ENCODE measurements around the gene LRRC51. TPM values are rescaled to one million over a fixed set of nuclear protein-coding genes. Genes with fewer than 3 reads are reported as not detected.

The LRRC51 gene
- total and polyA plus RNA-seq, 2 donors (not counting 1 experiment from before 2014, with no cell fraction given), result 1.4 to 7.7 TPM

- WGBS (ENCODE audit: insufficient coverage), result 80% methylated on average over 1 of the region's 3 CpGs
- CTCF ChIA-PET, result interaction anchor here (1.5 to 16.4 kb wide), 2 partner anchors 11 to 56 kb away, joined by 10 to 292 read pairs; no protein-coding TSS in a partner anchor
- Histone ChIP-seq H3K9ac (ENCODE audit: low read length) (no peak overlapping the region), H3K27me3 (replicated peaks in 1 of 4; ENCODE audit: control extremely low read depth in 1 of 4, control insufficient read depth in 3 of 4, insufficient read depth in 4 of 4, low read length in 3 of 4) (no peaks in the 10 kb centered on the region), H4K20me1 (ENCODE audit: control insufficient read depth, insufficient read depth, low read length, poor library complexity, severe bottlenecking) (peaks cover 34% of the 10 kb centered on the region), H2AFZ (ENCODE audit: insufficient read depth, low read depth, low read length, poor library complexity, severe bottlenecking) (no peak overlapping the region), H3K36me3 (replicated peaks in 1 of 2; ENCODE audit: control extremely low read depth in 1 of 2, control insufficient read depth in 1 of 2, extremely low read depth in 1 of 2, insufficient read depth in 2 of 2, low read length in 1 of 2) (peaks cover 3 to 43% of the 10 kb centered on the region in 2 experiments), H3K27ac (ENCODE audit: low read length in 2 of 2) (peak overlapping the region; percentile 4 to 35), H3K4me2 (replicated peaks; ENCODE audit: low read depth, low read length, poor library complexity, severe bottlenecking) (peak overlapping the region; percentile 24), H3K79me2 (ENCODE audit: control insufficient read depth, insufficient read depth, low read length) (peaks cover 94% of the 10 kb centered on the region), H3K9me3 (ENCODE audit: control extremely low read depth in 1 of 3, control insufficient read depth in 2 of 3, insufficient read depth in 1 of 3, low read length in 2 of 3) (no peaks in the 10 kb centered on the region), H3K4me3 (ENCODE audit: control extremely low read depth in 1 of 5, extremely low read depth in 1 of 5, insufficient read depth in 1 of 5, low read depth in 2 of 5, low read length in 4 of 5) (no peak overlapping the region), H3K4me1 (ENCODE audit: control insufficient read depth in 2 of 2, insufficient read depth in 2 of 2, low read length in 2 of 2) (peaks cover 33 to 42% of the 10 kb centered on the region in 2 donors)
- no peaks in the 10 kb centered on the region for H3K27me3 Mint-ChIP-seq
- peak overlapping the region; percentile 12 for H3K4me3 Mint-ChIP-seq
- no peak for TF ChIP-seq CTCF (IDR thresholded peaks at IDR 0.05)
- no peak for TF ChIP-seq EZH2 (IDR thresholded peaks at IDR 0.05; ENCODE audit: borderline replicate concordance, insufficient read depth, low read depth, low read length, poor library complexity, severe bottlenecking)
- DNase-seq (no peak), ATAC-seq (ENCODE audit: low read depth) (no peak)
- H3K4me1 Mint-ChIP-seq, result peaks cover 27% of the 10 kb centered on the region
- intact Hi-C loops (cut with micrococcal nuclease), result no loop called here
- POLR2A ChIA-PET, result no interaction called here
- H3K27ac Mint-ChIP-seq, result peak overlapping the region; percentile 23
- H3K9me3 Mint-ChIP-seq (ENCODE audit: insufficient read depth), result no peaks in the 10 kb centered on the region
Measured at GRCh38 chr11:72036687-72037086, 44.0 kb upstream of the LRRC51 start.

- 3% methylated on average over 4 of the region's 4 CpGs for WGBS (ENCODE audit: insufficient coverage)
- POLR2A ChIA-PET, result no interaction called here
- peak overlapping the region; percentile 94 for H3K9ac ChIP-seq (ENCODE audit: low read length)
Measured at GRCh38 chr11:72037554-72038311, 42.9 kb upstream of the LRRC51 start.

More at GRCh38 chr11:72037554-72038311, 42.9 kb upstream of the LRRC51 start:
- Histone ChIP-seq H3K36me3 (replicated peaks in 1 of 2; ENCODE audit: control extremely low read depth in 1 of 2, control insufficient read depth in 1 of 2, extremely low read depth in 1 of 2, insufficient read depth in 2 of 2, low read length in 1 of 2) (peaks cover 3 to 35% of the 10 kb centered on the region in 2 experiments), H3K79me2 (ENCODE audit: control insufficient read depth, insufficient read depth, low read length) (peaks cover 100% of the 10 kb centered on the region), H2AFZ (ENCODE audit: insufficient read depth, low read depth, low read length, poor library complexity, severe bottlenecking) (no peak overlapping the region), H3K9me3 (ENCODE audit: control extremely low read depth in 1 of 3, control insufficient read depth in 2 of 3, insufficient read depth in 1 of 3, low read length in 2 of 3) (no peaks in the 10 kb centered on the region), H3K4me3 (ENCODE audit: control extremely low read depth in 1 of 5, extremely low read depth in 1 of 5, insufficient read depth in 1 of 5, low read depth in 2 of 5, low read length in 4 of 5) (peak overlapping the region in 3 of 5 experiments; percentile 6 to 86 (median 12)), H3K4me1 (ENCODE audit: control insufficient read depth in 2 of 2, insufficient read depth in 2 of 2, low read length in 2 of 2) (peaks cover 42 to 52% of the 10 kb centered on the region in 2 donors), H3K4me2 (replicated peaks; ENCODE audit: low read depth, low read length, poor library complexity, severe bottlenecking) (peak overlapping the region; percentile 90), H4K20me1 (ENCODE audit: control insufficient read depth, insufficient read depth, low read length, poor library complexity, severe bottlenecking) (peaks cover 24% of the 10 kb centered on the region), H3K27ac (ENCODE audit: low read length in 2 of 2) (peak overlapping the region; percentile 11 to 92), H3K27me3 (replicated peaks in 1 of 4; ENCODE audit: control extremely low read depth in 1 of 4, control insufficient read depth in 3 of 4, insufficient read depth in 4 of 4, low read length in 3 of 4) (no peaks in the 10 kb centered on the region)
- DNase-seq, result no peak
- H3K27me3 Mint-ChIP-seq, result no peaks in the 10 kb centered on the region
- H3K4me3 Mint-ChIP-seq, result no peak overlapping the region
- intact Hi-C loops (cut with micrococcal nuclease), result no loop called here
- no peak for ATAC-seq (ENCODE audit: low read depth)
- no peak overlapping the region for H3K27ac Mint-ChIP-seq
- peaks cover 36% of the 10 kb centered on the region for H3K4me1 Mint-ChIP-seq
- H3K9me3 Mint-ChIP-seq (ENCODE audit: insufficient read depth), result no peaks in the 10 kb centered on the region
- CTCF ChIA-PET, result interaction anchor here (0.8 to 8.5 kb wide), 7 partner anchors 10 to 393 kb away, joined by 3 to 117 read pairs (median 5); no protein-coding TSS in a partner anchor
- no peak for TF ChIP-seq EZH2 (IDR thresholded peaks at IDR 0.05; ENCODE audit: borderline replicate concordance, insufficient read depth, low read depth, low read length, poor library complexity, severe bottlenecking)
